Uterus (tissue), 4 donors: ENCODE measurements around the gene PSMB4. TPM values are rescaled to one million over a fixed set of nuclear protein-coding genes. Genes with fewer than 3 reads are reported as not detected.
"Not testable (repeated sequence)": the region's sequence is repeated elsewhere in the genome, so short reads cannot be mapped to it uniquely, and the experiment has no call there.

Experiments
- DNase-seq, 2 donors: peaks; one replicate each; pipeline ENCODE4 v3.0.0-alpha.2; 2019 to 2020
- H3K27ac ChIP-seq, 2 donors: fragments of 200-600 bp; sonication (generic); 1 replicate in 1 of 2; 2 replicates in 1 of 2; pipeline ENCODE4 v1.5.1; 2016 to 2018
- H3K27me3 ChIP-seq, 2 donors: fragments of 200-600 bp; sonication (generic); one replicate each; pipeline ENCODE4 v1.5.1; 2018 to 2019; ENCODE audit warnings: control low read depth in 1 of 2
- H3K36me3 ChIP-seq, 2 donors: fragments of 200-600 bp; sonication (generic); one replicate each; pipeline ENCODE4 v1.5.1; 2019; ENCODE audit warnings: control low read depth in 1 of 2
- H3K4me1 ChIP-seq, 2 donors: fragments of 200-600 bp; sonication (generic); one replicate each; pipeline ENCODE4 v1.5.1; 2018 to 2019; ENCODE audit warnings: control low read depth in 1 of 2
- H3K4me3 ChIP-seq, 2 donors: fragments of 200-600 bp; sonication (generic); 1 replicate in 1 of 2; 2 replicates in 1 of 2; pipeline ENCODE4 v1.5.1; 2018 to 2019; ENCODE audit warnings: mild to moderate bottlenecking in 1 of 2
- H3K9me3 ChIP-seq, 2 donors: fragments of 200-600 bp; sonication (generic); one replicate each; pipeline ENCODE4 v1.5.1; 2019; ENCODE audit warnings: control low read depth in 1 of 2
- POLR2A ChIP-seq, 2 donors: fragments of 450-650 bp; IDR thresholded peaks; one replicate each; pipeline ENCODE4 v1.6.1; 2016; ENCODE audit warnings: antibody characterized with exemption in 2 of 2, mild to moderate bottlenecking in 1 of 2, moderate library complexity in 1 of 2
- intact Hi-C: fragments of 100-400 bp; cut with DNase I; formaldehyde crosslinking; loops from one replicate; pipeline ENCODE4 v1.15.1; 2023; ENCODE audit warnings: low total_unique reads
- total RNA-seq, 4 donors: library from RNA; depleted of rRNA in 3 of 4; stranded (reverse); fragments of >200 nt in 3 of 4; gene quantifications; one replicate each; pipeline versions ENCODE4 v1.1.0 to v1.2.4, GENCODE V29; 2014 to 2023
- TF ChIP-seq, protein P1 (sequence below), 4 experiments: fragments of 200-600 bp in 2 of 4; fragments of 450-650 bp in 2 of 4; sonication (generic) in 2 of 4; IDR thresholded peaks; one replicate each; pipeline ENCODE4 v1.5.1; 2016 to 2019; ENCODE audit warnings: antibody characterized with exemption in 4 of 4, mild to moderate bottlenecking in 2 of 4, moderate library complexity in 1 of 4
- donor health status: DM: yes; HTN: yes; CAD: no.

PSMB4 gene
- total RNA-seq, 4 donors from 2014 or later = 192 to 336 (median 244) TPM

DNA sequence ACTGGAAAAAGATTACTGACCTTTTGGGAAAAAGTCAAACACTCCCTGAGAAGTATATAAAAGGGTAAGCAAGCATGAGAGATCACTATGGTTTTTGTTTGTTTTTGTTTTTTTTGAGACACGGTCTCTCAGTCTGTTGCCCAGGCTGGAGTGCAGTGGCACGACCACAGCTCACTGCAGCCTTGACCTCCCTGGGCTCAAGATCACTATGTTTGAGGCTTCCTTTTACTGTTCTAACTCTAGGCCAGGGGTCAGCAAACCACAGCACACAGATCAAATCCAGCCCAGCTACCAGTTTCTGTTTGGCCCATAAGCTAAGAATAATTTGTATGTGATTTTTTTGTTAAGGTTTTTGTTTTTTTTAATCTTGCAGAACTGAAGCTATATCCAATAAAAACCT lies 25.7 kb downstream of the PSMB4 start:
- Histone ChIP-seq H3K27ac (no peak overlapping the region), H3K27me3 (no peaks in the 10 kb centered on the region), H3K36me3 (no peaks in the 10 kb centered on the region), H3K4me1 (no peaks in the 10 kb centered on the region), H3K9me3 (no peaks in the 10 kb centered on the region), H3K4me3 (no peak overlapping the region)
- no peak for TF ChIP-seq POLR2A (IDR thresholded peaks at IDR 0.05)
- TF ChIP-seq, protein P1, sequence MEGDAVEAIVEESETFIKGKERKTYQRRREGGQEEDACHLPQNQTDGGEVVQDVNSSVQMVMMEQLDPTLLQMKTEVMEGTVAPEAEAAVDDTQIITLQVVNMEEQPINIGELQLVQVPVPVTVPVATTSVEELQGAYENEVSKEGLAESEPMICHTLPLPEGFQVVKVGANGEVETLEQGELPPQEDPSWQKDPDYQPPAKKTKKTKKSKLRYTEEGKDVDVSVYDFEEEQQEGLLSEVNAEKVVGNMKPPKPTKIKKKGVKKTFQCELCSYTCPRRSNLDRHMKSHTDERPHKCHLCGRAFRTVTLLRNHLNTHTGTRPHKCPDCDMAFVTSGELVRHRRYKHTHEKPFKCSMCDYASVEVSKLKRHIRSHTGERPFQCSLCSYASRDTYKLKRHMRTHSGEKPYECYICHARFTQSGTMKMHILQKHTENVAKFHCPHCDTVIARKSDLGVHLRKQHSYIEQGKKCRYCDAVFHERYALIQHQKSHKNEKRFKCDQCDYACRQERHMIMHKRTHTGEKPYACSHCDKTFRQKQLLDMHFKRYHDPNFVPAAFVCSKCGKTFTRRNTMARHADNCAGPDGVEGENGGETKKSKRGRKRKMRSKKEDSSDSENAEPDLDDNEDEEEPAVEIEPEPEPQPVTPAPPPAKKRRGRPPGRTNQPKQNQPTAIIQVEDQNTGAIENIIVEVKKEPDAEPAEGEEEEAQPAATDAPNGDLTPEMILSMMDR (IDR thresholded peaks at IDR 0.05) = no peak
- no peak for DNase-seq
- intact Hi-C loops = no loop called here

DNA sequence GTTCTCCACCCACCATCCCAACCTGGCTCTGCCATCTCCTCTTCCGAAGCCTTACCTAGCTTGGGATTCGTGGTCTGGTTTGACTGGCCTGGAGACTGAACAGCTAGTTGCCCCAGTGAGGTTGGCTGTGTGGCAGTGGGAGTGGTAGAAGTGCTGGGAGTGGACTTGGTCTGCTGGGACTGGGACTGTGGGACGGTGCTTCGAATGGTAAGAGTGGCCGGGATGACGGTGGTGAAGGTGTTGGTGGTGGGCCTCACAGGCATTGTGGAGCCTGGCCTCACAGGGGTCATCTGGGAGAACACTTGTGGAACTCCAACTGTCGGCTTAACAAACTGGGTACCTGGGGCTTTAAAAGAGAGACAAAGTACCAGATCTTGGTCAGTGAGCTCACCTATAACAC lies 28.7 kb downstream of the PSMB4 start:
- no peak for TF ChIP-seq POLR2A (IDR thresholded peaks at IDR 0.05)
- TF ChIP-seq, protein P1 (IDR thresholded peaks at IDR 0.05) = no peak
- H3K4me3 ChIP-seq = no peak overlapping the region
- H3K36me3 ChIP-seq = no peaks in the 10 kb centered on the region
- no peak overlapping the region for H3K27ac ChIP-seq
- H3K4me1 ChIP-seq = no peaks in the 10 kb centered on the region
- H3K27me3 ChIP-seq = no peaks in the 10 kb centered on the region
- no peak for DNase-seq
- intact Hi-C loops = no loop called here
- H3K9me3 ChIP-seq = no peaks in the 10 kb centered on the region

DNA sequence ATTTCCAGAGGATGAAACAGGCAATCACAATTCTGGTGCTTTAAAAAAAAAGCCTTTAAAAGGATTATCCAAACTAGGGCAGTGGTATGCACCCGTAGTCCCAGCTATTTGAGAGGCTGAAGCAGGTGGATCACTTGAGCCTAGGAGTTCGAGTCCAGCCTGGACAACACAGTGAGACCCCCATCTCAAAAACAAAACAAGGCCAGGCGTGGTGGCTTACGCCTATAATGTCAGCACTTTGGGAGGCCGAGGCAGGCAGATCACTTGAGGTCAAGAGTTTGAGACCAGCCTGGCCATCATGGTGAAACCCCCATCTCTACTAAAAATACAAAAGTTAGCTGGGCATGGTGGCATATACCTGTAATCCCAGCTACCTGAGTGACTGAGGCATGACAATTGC lies 34.5 kb downstream of the PSMB4 start:
- H3K4me3 ChIP-seq, intact Hi-C loops, DNase-seq, H3K27ac ChIP-seq, H3K36me3 ChIP-seq, H3K4me1 ChIP-seq, H3K27me3 ChIP-seq, H3K9me3 ChIP-seq: not testable (repeated sequence)

DNA sequence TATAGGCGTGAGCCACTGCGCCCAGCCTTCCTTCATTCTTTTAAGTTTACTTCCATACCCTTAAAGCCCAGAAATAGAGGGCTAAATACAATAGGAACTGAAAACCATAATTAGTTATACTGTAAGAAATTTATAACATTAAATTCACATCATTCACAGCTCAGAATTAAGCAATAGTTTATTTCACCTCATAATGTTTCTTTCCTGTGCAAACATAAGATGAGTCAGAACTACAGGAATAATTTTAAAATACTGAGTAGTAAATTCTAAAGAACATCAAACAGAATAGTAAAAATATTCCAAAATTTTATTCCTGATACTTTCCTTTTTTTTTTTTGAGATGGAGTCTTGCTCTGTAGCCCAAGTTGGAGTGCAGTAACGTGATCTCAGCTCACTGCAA lies 35.8 kb downstream of the PSMB4 start:
- H3K9me3 ChIP-seq = no peaks in the 10 kb centered on the region
- DNase-seq = no peak
- intact Hi-C loops = no loop called here
- H3K4me1 ChIP-seq = no peaks in the 10 kb centered on the region
- H3K27ac ChIP-seq = no peak overlapping the region
- H3K36me3 ChIP-seq = no peaks in the 10 kb centered on the region
- no peaks in the 10 kb centered on the region for H3K27me3 ChIP-seq
- TF ChIP-seq, protein P1 (IDR thresholded peaks at IDR 0.05) = no peak
- TF ChIP-seq POLR2A (IDR thresholded peaks at IDR 0.05) = no peak
- no peak overlapping the region for H3K4me3 ChIP-seq

DNA sequence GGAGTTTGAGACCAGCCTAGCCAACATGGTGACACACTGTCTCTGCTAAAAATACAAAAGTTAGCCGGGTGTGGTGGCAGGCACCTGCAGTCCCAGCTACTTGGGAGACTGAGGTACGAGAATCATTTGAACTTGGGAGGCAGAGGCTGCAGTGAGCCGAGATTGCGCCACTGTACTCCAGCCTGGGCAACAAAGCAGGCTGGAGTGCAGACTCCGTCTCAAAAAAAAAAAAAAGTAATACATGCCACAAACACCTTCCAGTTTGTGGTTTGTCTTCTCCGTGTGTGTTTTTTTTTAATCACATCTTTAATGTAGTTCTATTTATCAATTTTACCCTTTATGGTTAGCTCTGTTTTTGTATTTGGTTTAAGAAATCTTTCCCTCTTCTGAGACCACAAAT lies 37.6 kb downstream of the PSMB4 start:
- H3K4me1 ChIP-seq = no peaks in the 10 kb centered on the region

DNA sequence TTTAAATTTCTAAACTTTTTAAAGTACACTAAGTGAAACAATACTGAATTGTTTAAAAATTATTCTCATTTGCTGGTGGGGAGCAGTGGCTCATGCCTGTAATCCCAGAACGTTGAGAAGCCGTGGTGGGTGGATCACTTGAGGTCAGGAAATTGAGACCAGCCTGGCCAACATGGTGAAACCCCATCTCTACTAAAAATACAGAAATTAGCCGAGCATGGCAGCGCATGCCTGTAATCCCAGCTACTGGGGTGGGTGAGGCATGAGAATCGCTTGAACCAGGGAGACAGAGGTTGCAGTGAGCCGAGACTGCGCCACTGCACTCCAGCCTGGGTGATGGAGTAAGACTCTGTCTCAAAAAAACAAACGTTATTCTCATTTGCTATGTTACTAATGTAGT lies 38.0 kb downstream of the PSMB4 start:
- H3K27ac ChIP-seq, H3K9me3 ChIP-seq, H3K4me3 ChIP-seq, intact Hi-C loops, H3K36me3 ChIP-seq, DNase-seq, H3K4me1 ChIP-seq, H3K27me3 ChIP-seq: not testable (repeated sequence)

More for the DNA sequence above, 37.6 kb downstream of the PSMB4 start:
- no peak for TF ChIP-seq POLR2A (IDR thresholded peaks at IDR 0.05)
- TF ChIP-seq, protein P1 (IDR thresholded peaks at IDR 0.05) = no peak
- no peaks in the 10 kb centered on the region for H3K27me3 ChIP-seq
- intact Hi-C loops = no loop called here
- H3K27ac ChIP-seq = no peak overlapping the region
- no peak overlapping the region for H3K4me3 ChIP-seq
- H3K36me3 ChIP-seq = no peaks in the 10 kb centered on the region
- no peak for DNase-seq
- H3K9me3 ChIP-seq = no peaks in the 10 kb centered on the region
